IMR-90 (cell line): ENCODE data around the gene KCNK3. TPM values are rescaled to one million over a fixed set of nuclear protein-coding genes. Genes with fewer than 3 reads are reported as not detected.

Experiments
- ATAC-seq: fragments of 200-7000 bp; cut with Tn5 transposase; 2 replicates; pipeline ENCODE4 v1.9.1; 2020; ENCODE audit warnings: low read depth, mild to moderate bottlenecking, moderate library complexity
- BruUV-seq: library from RNA; stranded (reverse); fragments of 400-500 nt; replicated peaks from 2 replicates; lab custom pipeline; 2021; lab: Mats Ljungman, UMichigan
- CTCF ChIA-PET: fragments of 300-600 bp; formaldehyde crosslinking; extraction: SDS; loops from one replicate; lab custom pipeline; 2021; ENCODE audit warnings: antibody characterized with exemption; lab: Yijun Ruan, JAX
- POLR2A ChIA-PET: fragments of 300-600 bp; sonication (Branson Sonifier 250); formaldehyde crosslinking; loops from one replicate; lab custom pipeline; 2022; ENCODE audit warnings: antibody characterized with exemption; ENCODE audit not compliant: unreplicated experiment; lab: Charles Lee
- DNase-seq: peaks from one replicate; pipeline ENCODE4 v3.0.0; 2013
- H2AFZ ChIP-seq: replicated peaks from 2 replicates; pipeline ENCODE3; 2013; ENCODE audit warnings: low read length, mild to moderate bottlenecking; ENCODE audit not compliant: poor library complexity
- H2AK5ac ChIP-seq: 2 replicates; pipeline ENCODE4 v1.6.1; 2013; ENCODE audit warnings: low read depth, low read length, inconsistent platforms
- H2AK9ac ChIP-seq: replicated peaks from 2 replicates; pipeline ENCODE3; 2013; ENCODE audit warnings: mild to moderate bottlenecking, low read depth, low read length, moderate library complexity; ENCODE audit not compliant: poor library complexity
- H2BK120ac ChIP-seq: 2 replicates; pipeline ENCODE4 v1.6.1; 2013; ENCODE audit warnings: low read depth, low read length, inconsistent platforms
- H2BK15ac ChIP-seq: 3 replicates; pipeline ENCODE4 v1.6.1; 2013; ENCODE audit warnings: low read depth, low read length, inconsistent platforms
- H2BK20ac ChIP-seq: 2 replicates; pipeline ENCODE4 v1.6.1; 2013; ENCODE audit warnings: low read depth, mild to moderate bottlenecking, inconsistent platforms, low read length, moderate library complexity
- H2BK5ac ChIP-seq: 2 replicates; pipeline ENCODE4 v1.6.1; 2013; ENCODE audit warnings: mild to moderate bottlenecking, low read depth, low read length, inconsistent platforms; ENCODE audit not compliant: poor library complexity, severe bottlenecking
- H3K14ac ChIP-seq: replicated peaks from 2 replicates; pipeline ENCODE4 v1.6.1; 2013; ENCODE audit warnings: low read depth, low read length, inconsistent platforms
- H3K18ac ChIP-seq: 2 replicates; pipeline ENCODE4 v1.6.1; 2013; ENCODE audit warnings: low read depth, low read length, control low read depth
- H3K23ac ChIP-seq: 2 replicates; pipeline ENCODE4 v1.6.1; 2013; ENCODE audit warnings: low read depth, low read length, inconsistent platforms
- H3K27ac ChIP-seq: 2 replicates; pipeline ENCODE4 v1.5.1; 2013; ENCODE audit warnings: mild to moderate bottlenecking, control low read depth, low read length; ENCODE audit not compliant: insufficient read depth
- H3K27me3 ChIP-seq: 2 replicates; pipeline ENCODE4 v1.6.1; 2013; ENCODE audit warnings: low read length; ENCODE audit not compliant: control insufficient read depth, insufficient read depth
- H3K36me3 ChIP-seq: 2 replicates; pipeline ENCODE4 v1.6.1; 2013; ENCODE audit warnings: low read length, mixed read lengths; ENCODE audit not compliant: control insufficient read depth, insufficient read depth
- H3K4ac ChIP-seq: 2 replicates; pipeline ENCODE4 v1.6.1; 2013; ENCODE audit warnings: low read depth, low read length, inconsistent platforms
- H3K4me1 ChIP-seq: 2 replicates; pipeline ENCODE4 v1.6.1; 2013; ENCODE audit warnings: low read length, mixed read lengths; ENCODE audit not compliant: control insufficient read depth, insufficient read depth
- H3K4me2 ChIP-seq: 2 replicates; pipeline ENCODE4 v1.6.1; 2013; ENCODE audit warnings: low read depth, mild to moderate bottlenecking, control low read depth, low read length, moderate library complexity
- H3K4me3 ChIP-seq: 2 replicates; pipeline ENCODE4 v1.5.1; 2013; ENCODE audit warnings: low read depth, mild to moderate bottlenecking, control low read depth, low read length, moderate library complexity; ENCODE audit not compliant: insufficient read depth
- H3K56ac ChIP-seq: 2 replicates; pipeline ENCODE4 v1.6.1; 2013; ENCODE audit warnings: low read length, inconsistent platforms; ENCODE audit not compliant: insufficient read depth; ENCODE audit errors: extremely low read depth
- H3K79me1 ChIP-seq, 2 experiments: 2 replicates each; pipeline ENCODE4 v1.6.1; 2013; ENCODE audit warnings: low read length in 2 of 2, inconsistent platforms in 1 of 2, low read depth in 1 of 2
- H3K9ac ChIP-seq: 2 replicates; pipeline ENCODE4 v1.6.1; 2013; ENCODE audit warnings: low read depth, low read length, control low read depth
- H3K9me1 ChIP-seq: 2 replicates; pipeline ENCODE4 v1.6.1; 2013; ENCODE audit warnings: low read length, inconsistent platforms; ENCODE audit not compliant: insufficient read depth
- H3K9me3 ChIP-seq: 2 replicates; pipeline ENCODE4 v1.6.1; 2013; ENCODE audit warnings: low read length; ENCODE audit not compliant: control insufficient read depth, insufficient read depth
- H4K20me1 ChIP-seq: 2 replicates; pipeline ENCODE4 v1.6.1; 2013; ENCODE audit warnings: low read length, inconsistent platforms; ENCODE audit not compliant: insufficient read depth
- H4K5ac ChIP-seq: 2 replicates; pipeline ENCODE4 v1.6.1; 2013; ENCODE audit warnings: mild to moderate bottlenecking, low read depth, low read length, control low read depth
- H4K8ac ChIP-seq, 2 experiments: 2 replicates each; pipeline ENCODE4 v1.6.1; 2013; ENCODE audit warnings: low read depth in 2 of 2, low read length in 2 of 2, control low read depth in 1 of 2, inconsistent platforms in 1 of 2
- H4K91ac ChIP-seq: 2 replicates; pipeline ENCODE4 v1.6.1; 2013; ENCODE audit warnings: low read depth, low read length, inconsistent platforms; ENCODE audit not compliant: insufficient read depth
- CEBPB ChIP-seq: IDR thresholded peaks from 2 replicates; pipeline ENCODE4 v1.6.1; 2012; ENCODE audit warnings: low read depth, low read length, improper control_type of control experiment
- CHD1 ChIP-seq: IDR thresholded peaks from 2 replicates; pipeline ENCODE4 v1.6.1; 2012; ENCODE audit warnings: low read depth, low read length, improper control_type of control experiment
- MAZ ChIP-seq: IDR thresholded peaks from 2 replicates; pipeline ENCODE4 v1.6.1; 2012; ENCODE audit warnings: low read depth, mild to moderate bottlenecking, low read length, improper control_type of control experiment, moderate library complexity, borderline replicate concordance
- NFE2L2 ChIP-seq: fragments of 150-350 bp; IDR thresholded peaks from 2 replicates; pipeline ENCODE4 v1.6.1; 2016; ENCODE audit warnings: low read depth, mild to moderate bottlenecking, low read length
- POLR2A ChIP-seq: IDR thresholded peaks from 2 replicates; pipeline ENCODE4 v1.6.1; 2012; ENCODE audit warnings: mild to moderate bottlenecking, low read depth, low read length
- RCOR1 ChIP-seq: IDR thresholded peaks from 2 replicates; pipeline ENCODE4 v1.6.1; 2012; ENCODE audit warnings: mild to moderate bottlenecking, low read length, improper control_type of control experiment; ENCODE audit not compliant: insufficient replicate concordance
- RFX5 ChIP-seq: IDR thresholded peaks from 2 replicates; pipeline ENCODE4 v1.8.0; 2012; ENCODE audit warnings: low read depth, mild to moderate bottlenecking, low read length, moderate library complexity
- USF2 ChIP-seq: fragments of 150-350 bp; IDR thresholded peaks from 2 replicates; pipeline ENCODE4 v1.6.1; 2017; ENCODE audit warnings: mild to moderate bottlenecking, antibody characterized with exemption, low read length, low read depth
- WGBS, 2 experiments: methylation state at CpG; one replicate each; pipeline versions ENCODE4 v1.1.5 to v1.1.7; 2013; ENCODE audit warnings: missing lambda C conversion rate in 2 of 2; ENCODE audit not compliant: insufficient read length in 1 of 2; ENCODE audit errors: extremely low coverage in 2 of 2; 5-methylcytosine and 5-hydroxymethylcytosine counted together
- dilution Hi-C: fragments of 300-500 bp; cut with HindIII; formaldehyde crosslinking; loops from one replicate; pipeline ENCODE4 v1.14.3; 2018; ENCODE audit warnings: low sequenced_read_pairs; ENCODE audit not compliant: unreplicated experiment
- in situ Hi-C: fragments of 300-500 bp; cut with MboI; formaldehyde crosslinking; loops from 3 replicates; pipeline ENCODE4 v1.14.3; 2019; ENCODE audit warnings: low sequenced_read_pairs, inconsistent platforms, mixed read lengths
- intact Hi-C: fragments of 100-400 bp; cut with micrococcal nuclease; formaldehyde crosslinking; loops from 2 replicates; pipeline ENCODE4 v1.10.0; 2022
- polyA plus RNA-seq, 3 experiments: library from polyadenylated mRNA; depleted of rRNA; stranded (reverse); fragments of >200 nt; gene quantifications; 2 replicates each; pipeline ENCODE4 v1.2.3, GENCODE V29; 2012; ENCODE audit warnings: low replicate concordance in 1 of 3
- total RNA-seq: library from RNA; depleted of rRNA; stranded (reverse); fragments of >200 nt; gene quantifications from 2 replicates; pipeline ENCODE4 v1.2.3, GENCODE V29; 2012

Gene KCNK3
- total and polyA plus RNA-seq, 2 of the 4 experiments (the other 2 are of a cell fraction), result under 0.01 to 0.03 TPM

DNA sequence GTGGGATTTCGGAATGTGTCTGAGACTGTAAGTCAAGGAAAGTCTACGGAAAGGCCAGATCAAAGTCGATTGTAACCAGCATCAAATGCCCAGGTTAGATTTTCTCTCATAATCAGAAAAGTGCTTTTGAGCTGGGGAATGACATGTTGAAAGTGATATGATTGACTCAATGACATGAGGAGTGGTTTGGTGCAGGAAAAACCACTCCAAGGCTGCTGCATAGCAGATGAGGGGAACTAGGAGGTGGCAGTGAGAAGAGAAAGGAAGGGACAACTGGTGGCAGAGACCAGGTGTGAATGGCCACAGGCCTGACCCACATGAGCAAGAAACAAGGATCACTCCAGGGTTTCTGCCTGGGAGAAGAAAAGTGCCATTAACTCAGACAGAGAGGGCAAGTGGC, 72.4 kb downstream of the KCNK3 start:
- H3K4ac ChIP-seq, result peak overlapping the region; percentile 96
- H4K5ac ChIP-seq, result peak overlapping the region; percentile 45
- no peaks in the 10 kb centered on the region for H3K27me3 ChIP-seq
- peak overlapping the region; percentile 34; the same call in 1 of the 3 replicates for H2BK15ac ChIP-seq
- H3K4me1 ChIP-seq, result peaks cover 18% of the 10 kb centered on the region
- H3K9ac ChIP-seq, result peak overlapping the region; percentile 99
- peak overlapping the region; percentile 95 to 96 for H4K8ac ChIP-seq
- peak overlapping the region; percentile 98 for H3K14ac ChIP-seq
- BruUV-seq, result no TSS peak
- H3K18ac ChIP-seq, result peak overlapping the region; percentile 39; the same call in 1 of the 2 replicates
- peak overlapping the region; percentile 82 for H3K56ac ChIP-seq
- peak overlapping the region; percentile 93 for H3K4me2 ChIP-seq
- H2BK5ac ChIP-seq, result peak overlapping the region; percentile 83
- in situ Hi-C loops, result no loop called here
- ATAC-seq (no peak), DNase-seq (no peak)
- H3K4me3 ChIP-seq, result peak overlapping the region; percentile 94
- WGBS, 2 experiments, result 11% methylated on average over 1 of the region's 3 CpGs; no CpG with 5 or more reads in 1 of the 2 experiments
- H3K36me3 ChIP-seq, result peaks cover 6% of the 10 kb centered on the region
- H3K79me1 ChIP-seq, result peaks cover 39 to 62% of the 10 kb centered on the region in 2 experiments
- intact Hi-C loops, result no loop called here
- CTCF ChIA-PET, result no interaction called here
- H4K91ac ChIP-seq, result peak overlapping the region; percentile 88
- no peaks in the 10 kb centered on the region for H3K9me3 ChIP-seq
- H4K20me1 ChIP-seq, result peaks cover 35% of the 10 kb centered on the region
- POLR2A ChIA-PET, result no interaction called here
- H2AFZ ChIP-seq, result peak overlapping the region; percentile 96
- peak overlapping the region; percentile 93 for H3K23ac ChIP-seq
- peak overlapping the region; percentile 99 for H3K27ac ChIP-seq
- dilution Hi-C loops, result no loop called here
- peak overlapping the region; percentile 95 for H2AK5ac ChIP-seq
- peak overlapping the region; percentile 55; the same call in 1 of the 2 replicates for H2BK120ac ChIP-seq
- no peak for TF ChIP-seq CEBPB
- TF ChIP-seq USF2, result no peak
- no peak for TF ChIP-seq POLR2A
- no peak for TF ChIP-seq MAZ
- TF ChIP-seq RCOR1, result no peak
- no peak for TF ChIP-seq RFX5
- TF ChIP-seq NFE2L2, result no peak
- no peak for TF ChIP-seq CHD1
- H2AK9ac ChIP-seq, result peak overlapping the region; percentile 95
- H3K9me1 ChIP-seq, result peaks cover 23% of the 10 kb centered on the region
- H2BK20ac ChIP-seq, result no peak overlapping the region
